GM18498 (cell line): ENCODE measurements around the gene SLIT3.

Source experiments
- ATAC-seq: cut with Tn5 transposase; IDR thresholded peaks from one replicate; pipeline ENCODE4 v1.9.1; 2021; ENCODE audit warnings: mild to moderate bottlenecking, moderate library complexity; ENCODE audit not compliant: unreplicated experiment

SLIT3 gene

DNA sequence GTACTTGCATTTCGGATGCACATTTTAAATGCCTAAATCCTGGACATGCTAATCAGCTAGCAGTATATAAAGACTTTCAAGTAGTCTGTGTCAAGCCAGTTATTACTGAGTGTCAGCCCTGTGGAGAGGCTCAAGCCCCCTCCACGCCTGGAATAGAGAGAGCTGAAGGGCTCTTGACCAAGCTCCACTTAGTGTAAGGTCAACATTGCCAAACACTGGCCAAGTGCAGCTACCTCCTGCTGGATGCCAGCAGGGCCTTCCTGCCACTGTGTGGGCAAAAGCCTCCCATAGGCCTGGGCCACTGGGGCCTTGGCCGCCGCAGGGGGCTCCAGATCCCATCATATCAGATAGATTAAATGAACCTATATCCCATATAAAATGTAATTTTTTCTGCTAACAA lies 482.4 kb downstream of the SLIT3 start:
- no peak for ATAC-seq

DNA sequence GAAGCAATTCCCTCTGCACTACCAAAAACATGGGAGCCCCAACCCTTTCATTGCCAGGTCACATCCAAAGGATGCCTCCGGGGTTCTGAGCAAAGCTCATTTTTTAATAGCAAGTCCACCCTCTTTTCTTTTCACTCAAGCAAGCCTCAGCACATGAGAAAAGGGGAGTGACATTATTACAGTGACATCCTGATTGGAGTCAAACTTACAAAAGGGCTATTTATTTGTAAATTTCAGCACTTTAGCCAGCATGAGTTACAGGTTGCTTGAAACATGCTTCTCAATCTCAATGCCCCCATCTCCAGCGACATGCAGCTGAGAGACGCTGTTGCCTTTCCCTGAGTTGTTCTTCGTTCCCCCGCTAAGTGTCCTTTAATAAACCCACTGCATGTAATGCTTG lies 483.3 kb downstream of the SLIT3 start:
- ATAC-seq = no peak

DNA sequence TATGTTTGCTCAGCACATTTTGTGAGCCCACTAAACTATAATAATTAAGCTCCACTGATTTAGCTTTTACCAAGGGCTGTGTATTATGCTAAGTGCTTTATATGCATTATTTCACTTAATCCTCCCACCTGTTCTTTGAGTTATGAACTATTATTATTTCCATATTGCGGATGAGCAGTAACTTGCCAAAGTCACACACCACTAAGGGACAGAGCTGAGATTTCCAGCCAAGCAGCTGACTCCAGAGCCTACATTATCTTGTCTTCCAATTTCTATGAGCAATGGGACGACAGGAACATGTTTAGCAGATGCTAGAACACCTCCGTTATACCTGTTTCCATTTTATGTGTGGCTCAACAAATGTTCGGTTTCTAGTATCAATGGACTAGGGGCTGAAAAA lies 484.3 kb downstream of the SLIT3 start:
- ATAC-seq = no peak

GRCh38 chr5:168813184-168813968 lies 487.6 kb downstream of the SLIT3 start:
- ATAC-seq = no peak

GRCh38 chr5:168810641-168811040 lies 490.3 kb downstream of the SLIT3 start:
- ATAC-seq = no peak

GRCh38 chr5:168809218-168809617 lies 491.7 kb downstream of the SLIT3 start:
- no peak for ATAC-seq

GRCh38 chr5:168808051-168808616 lies 492.8 kb downstream of the SLIT3 start:
- no peak for ATAC-seq

- no peak for ATAC-seq
Measured at GRCh38 chr5:168807287-168807686, 493.7 kb downstream of the SLIT3 start.

DNA sequence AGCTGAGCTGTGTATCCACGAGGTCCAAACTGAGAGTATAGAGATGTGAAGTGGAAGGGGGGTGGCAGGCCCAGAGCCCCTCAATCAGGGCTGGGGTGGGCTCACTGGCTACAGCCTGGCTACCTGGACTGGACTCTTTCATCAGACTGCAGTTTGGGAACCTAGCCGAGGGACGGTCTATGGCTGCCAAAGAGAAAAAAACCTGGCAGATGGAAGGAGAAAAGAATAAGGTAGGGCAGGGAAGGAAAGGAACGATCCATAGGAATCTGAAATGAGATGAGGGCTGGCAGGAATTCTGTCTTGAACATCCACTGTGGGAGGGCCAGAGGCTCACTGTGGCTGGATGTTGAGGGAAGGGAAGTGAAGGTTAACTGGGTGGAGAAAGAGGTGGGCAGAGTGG lies 497.4 kb downstream of the SLIT3 start:
- ATAC-seq = no peak

DNA sequence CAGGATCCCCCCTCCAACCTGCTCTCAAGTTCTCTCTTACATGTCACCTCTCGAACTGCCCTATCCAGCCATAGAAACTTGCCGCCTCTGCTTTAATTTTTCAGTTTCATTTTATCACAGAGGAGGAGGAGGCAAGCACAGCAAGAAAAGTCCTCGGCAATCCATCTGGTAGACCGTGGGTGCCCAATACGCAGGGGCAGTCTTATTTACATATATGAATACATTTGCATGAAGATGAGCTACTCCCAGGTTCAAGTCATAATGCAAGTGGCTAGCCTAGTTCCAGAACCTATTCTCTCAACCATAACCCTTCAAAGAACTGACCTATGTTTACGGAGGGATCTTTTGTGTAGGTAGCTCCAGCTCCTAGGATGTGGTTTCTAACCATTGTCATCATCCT lies 498.6 kb downstream of the SLIT3 start:
- ATAC-seq = no peak

- ATAC-seq = no peak
Measured at GRCh38 chr5:168801567-168801966, 499.4 kb downstream of the SLIT3 start.

DNA sequence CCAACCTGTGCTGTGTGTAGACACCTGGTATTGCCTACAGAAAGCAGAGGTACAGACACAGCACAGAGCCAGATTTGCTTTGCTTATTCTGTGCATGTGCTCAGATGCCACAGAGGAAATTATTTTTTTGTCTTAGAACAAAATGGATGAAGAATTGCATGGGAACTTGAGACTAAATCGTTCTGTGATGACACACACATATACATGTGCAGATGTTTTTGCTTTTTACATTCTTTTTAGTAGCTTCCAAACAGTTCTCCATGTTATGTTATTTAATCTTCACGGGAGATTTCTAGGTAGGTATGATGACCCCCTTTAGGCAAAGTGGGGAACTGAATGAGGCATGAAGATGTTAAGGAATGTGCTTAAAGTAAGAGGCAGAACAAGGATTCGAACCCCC lies 500.2 kb downstream of the SLIT3 start:
- ATAC-seq = no peak

GRCh38 chr5:168798065-168799023 lies 502.6 kb downstream of the SLIT3 start:
- no peak for ATAC-seq

- no peak for ATAC-seq
Measured at GRCh38 chr5:168796593-168797580, 504.1 kb downstream of the SLIT3 start.

DNA sequence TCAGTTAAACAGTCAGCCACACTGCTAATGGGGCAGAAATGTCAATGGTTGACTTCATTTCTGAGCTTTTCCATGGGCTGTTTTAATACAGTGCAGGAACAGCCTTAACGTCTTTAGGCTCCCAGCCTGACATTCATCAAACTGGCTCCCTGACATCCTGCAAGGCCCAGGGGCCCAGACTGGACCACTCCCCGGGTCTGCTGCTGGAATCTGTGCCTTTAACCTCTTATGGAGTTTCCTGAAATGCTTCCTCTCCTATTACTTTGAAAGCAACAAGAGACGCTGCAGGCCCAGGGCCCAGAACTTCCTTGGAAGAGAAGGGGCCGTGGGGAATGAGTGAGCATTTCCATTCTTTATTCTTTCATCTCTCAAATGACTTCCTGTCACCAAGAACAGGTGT lies 504.9 kb downstream of the SLIT3 start:
- ATAC-seq = no peak

- ATAC-seq = no peak
Measured at GRCh38 chr5:168793841-168794837, 506.8 kb downstream of the SLIT3 start.

- ATAC-seq = no peak
Measured at GRCh38 chr5:168792678-168793077, 508.3 kb downstream of the SLIT3 start.

GRCh38 chr5:168790671-168791250 lies 510.2 kb downstream of the SLIT3 start:
- no peak for ATAC-seq
